ENCODE data around the gene KCNMB2.

DNA sequence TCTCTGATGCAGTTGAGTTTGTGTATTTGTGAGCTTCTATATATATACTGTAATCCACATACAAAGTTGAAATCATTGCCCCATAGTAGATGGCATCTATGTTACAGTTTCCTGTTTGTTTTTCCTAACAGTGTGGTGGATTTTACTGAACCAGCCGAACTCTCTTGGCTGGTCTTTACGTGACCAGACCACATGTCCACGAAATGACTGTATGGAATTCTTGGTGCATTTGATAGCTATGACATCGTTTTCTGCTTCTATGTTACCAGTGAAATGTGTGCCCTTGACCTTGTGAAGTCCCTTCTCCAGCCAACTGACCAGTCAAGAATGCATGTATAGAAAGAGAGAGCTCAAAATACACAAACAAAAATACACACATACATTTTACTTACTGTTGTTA lies 1.8 kb downstream of the KCNMB2 start:
- TF ChIP-seq CTCF (IDR thresholded peaks at IDR 0.05) (no peak), POLR2A (IDR thresholded peaks at IDR 0.05) (no peak)
